Activated CD8-positive, alpha-beta memory T cell treated with anti-CD3 and anti-CD28 coated beads for 24 hours (primary cell): Measurements from ENCODE around the gene MCC.

Source experiments
- DNase-seq: peaks from one replicate; pipeline ENCODE4 v3.0.0-alpha.2; 2020

Gene MCC

DNA sequence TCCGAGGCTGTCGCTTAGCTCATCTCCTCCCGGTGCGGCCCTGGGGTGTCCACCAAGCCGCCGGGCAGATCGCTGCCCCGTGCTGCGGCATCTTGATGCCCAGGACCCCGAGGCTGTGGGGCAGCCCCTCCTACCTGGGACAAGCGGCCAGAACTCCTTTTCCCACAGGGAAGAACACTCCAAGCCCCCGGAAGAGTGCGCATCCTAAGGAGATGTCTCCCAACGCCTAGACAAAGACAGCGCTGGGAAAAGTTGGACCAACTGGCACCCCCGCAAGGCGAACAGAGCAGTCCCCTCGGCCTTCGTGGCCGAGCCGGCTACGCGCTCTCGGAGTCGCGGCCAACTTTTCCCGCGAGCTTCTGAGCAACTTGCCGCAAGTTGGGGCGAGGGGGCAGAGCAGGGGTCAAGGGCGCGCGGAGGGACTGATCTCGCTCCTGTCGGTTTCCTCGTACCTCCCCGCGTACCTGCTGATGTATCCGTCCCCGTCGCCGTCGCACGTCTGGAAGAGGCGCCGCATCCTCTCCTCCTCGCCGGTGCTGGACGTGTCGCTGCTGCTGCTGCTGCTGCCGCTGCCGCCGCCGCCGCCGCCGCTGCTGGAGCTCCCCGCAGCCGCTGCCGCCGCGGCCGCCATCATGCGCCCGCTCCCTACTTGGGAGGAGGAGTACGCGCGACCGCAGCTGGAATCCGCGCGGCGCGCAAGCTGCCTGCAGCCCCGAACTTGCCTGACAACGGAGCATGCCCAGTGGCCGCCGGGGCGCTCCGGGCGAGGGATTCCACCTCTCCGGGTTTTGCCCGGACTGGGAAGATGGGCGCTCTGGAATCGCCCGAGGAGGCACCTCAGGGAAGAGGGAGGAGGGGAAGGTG lies at the start of gene MCC:
TSS of gene MCC (minus strand) at position 673 of the 864 bp plus-strand sequence.
- DNase-seq, result peak; percentile 73

DNA sequence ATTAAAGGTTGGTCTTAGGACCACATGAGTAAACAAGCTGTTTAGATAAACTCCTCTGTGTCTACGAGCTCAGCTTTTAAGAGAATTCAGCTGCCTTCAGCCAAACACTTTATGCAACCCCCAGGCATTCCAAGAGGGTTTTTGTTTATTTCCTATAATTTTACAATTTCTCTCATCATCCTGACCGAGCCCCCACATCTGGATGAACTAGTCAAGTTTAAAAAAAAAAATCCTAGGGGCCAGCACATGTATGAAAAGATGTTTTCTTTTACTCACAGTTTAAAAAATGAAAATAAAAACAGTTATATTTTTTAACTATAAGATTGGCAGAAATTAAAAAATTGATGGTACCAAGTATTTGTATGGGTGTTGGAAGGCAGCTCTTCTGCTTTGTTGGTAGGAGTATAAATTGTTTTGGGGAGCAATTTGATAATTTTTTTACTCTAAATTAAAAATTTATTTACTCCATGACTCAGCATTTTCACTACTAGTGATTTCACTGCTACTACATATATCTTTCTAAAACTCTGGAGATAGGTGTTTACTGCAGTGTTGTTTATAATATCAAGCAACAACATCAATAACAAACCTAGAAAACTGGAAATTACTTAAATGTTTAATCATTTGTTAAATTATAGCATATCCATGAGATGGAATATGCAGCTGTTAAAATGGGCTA lies 43.4 kb upstream of the MCC start:
- no peak for DNase-seq

DNA sequence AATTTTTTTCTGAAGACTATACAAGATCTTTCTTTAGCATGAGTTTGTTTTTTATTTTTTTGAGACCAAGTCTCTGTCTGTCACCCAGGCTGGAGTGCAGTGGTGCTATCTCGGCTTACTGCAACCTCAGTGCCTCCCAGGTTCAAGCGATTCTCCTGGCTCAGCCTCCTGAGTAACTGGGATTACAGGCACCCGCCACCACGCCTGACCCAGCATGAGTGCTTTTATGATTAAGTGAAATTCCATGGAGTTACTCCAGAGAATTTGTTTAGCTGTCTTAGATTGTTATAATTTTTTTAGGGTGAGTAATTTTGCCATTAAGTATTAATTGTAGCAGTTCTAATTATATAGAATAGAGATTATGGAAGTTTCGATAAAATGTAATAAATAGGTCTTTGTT lies 39.5 kb upstream of the MCC start:
- no peak for DNase-seq

DNA sequence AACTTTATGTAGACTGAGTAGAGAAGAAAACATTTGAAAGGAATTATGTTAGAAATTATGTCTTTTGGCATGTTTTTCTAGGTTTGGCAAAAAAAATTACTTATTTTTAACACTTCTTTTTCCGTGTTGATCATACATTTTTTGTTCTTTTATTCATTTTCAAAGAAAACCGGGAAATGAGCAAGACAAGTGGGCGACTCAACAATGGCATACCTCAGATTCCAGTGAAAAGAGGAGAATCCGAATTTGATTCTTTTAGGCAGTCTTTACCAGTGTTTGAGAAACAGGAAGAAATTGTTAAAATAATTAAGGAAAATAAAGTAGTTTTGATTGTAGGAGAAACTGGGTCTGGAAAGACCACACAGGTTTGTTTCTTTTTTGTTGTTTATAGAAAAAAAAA lies 38.2 kb upstream of the MCC start:
- no peak for DNase-seq

GRCh38 chr5:113524927-113525326 lies 36.7 kb upstream of the MCC start:
- no peak for DNase-seq

DNA sequence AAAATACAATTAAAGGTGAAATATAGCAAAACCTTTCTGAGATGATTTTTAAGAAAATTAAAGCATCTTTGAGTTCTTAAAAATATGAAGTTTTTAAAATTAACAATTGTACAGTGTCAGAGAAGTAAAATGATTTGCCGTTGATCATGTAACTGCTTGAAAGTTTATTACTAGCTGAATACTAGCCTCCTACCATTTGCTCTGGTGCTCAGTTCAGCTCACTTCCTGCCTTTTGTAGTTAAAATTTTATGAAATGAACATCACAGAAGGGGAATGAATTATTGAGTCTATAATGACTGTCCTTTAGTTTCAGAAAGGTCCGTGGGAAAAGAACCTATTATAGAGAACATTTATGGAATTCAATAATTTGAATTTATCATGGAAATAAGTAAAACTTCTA lies 34.9 kb upstream of the MCC start:
- no peak for DNase-seq

DNA sequence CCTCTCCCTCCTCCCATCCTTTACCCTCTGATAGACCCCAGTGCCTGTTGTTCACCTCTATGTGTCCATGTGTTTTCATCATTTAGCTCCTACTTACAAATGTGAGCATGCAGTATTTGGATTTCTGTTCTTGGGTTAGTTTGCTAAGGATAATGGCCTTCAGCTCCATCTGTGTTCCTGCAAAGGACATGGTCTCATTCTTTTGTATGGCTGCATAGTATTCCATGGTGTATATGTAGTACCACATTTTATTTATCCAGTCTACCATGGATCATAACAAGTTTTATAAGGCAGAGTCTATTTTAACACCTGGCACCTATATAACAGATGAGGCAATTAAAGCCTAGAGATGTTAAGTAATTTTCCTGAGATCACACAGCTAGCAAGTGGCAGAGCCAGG lies 32.6 kb upstream of the MCC start:
- DNase-seq, result no peak

DNA sequence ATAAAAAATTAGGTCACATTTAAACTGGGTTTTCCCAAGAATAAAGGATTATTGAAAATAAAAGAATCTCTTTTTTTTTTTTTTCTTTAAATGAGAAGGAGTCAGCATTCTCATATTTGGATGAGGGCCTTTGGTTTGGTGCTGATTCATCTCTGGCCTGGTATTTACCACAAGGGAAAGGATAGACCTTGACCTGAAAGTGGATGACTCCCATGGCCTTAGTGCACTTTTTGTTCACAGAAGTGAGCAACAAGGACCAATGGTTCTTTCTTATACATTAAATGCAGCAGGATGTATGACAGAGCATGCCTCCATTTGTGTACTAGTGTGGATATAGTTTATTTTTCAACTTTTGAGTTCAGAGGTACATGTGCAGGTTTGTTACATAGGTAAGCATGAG lies 32.2 kb upstream of the MCC start:
- no peak for DNase-seq

GRCh38 chr5:113519412-113519811 lies 31.2 kb upstream of the MCC start:
- DNase-seq, result no peak

- DNase-seq, result no peak
Observed at GRCh38 chr5:113518884-113519283, 30.6 kb upstream of the MCC start.

GRCh38 chr5:113514289-113514635 lies 26.0 kb upstream of the MCC start:
- no peak for DNase-seq

- peak; percentile 94 for DNase-seq
Observed at GRCh38 chr5:113513384-113514288, 25.4 kb upstream of the MCC start, which contains the start of gene YTHDC2. Gene YTHDC2, plus strand, starts transcription at chr5:113513694. Its CDS starts 202 bp downstream, at chr5:113513896.

GRCh38 chr5:113512341-113512740 lies 24.1 kb upstream of the MCC start:
- no peak for DNase-seq

DNA sequence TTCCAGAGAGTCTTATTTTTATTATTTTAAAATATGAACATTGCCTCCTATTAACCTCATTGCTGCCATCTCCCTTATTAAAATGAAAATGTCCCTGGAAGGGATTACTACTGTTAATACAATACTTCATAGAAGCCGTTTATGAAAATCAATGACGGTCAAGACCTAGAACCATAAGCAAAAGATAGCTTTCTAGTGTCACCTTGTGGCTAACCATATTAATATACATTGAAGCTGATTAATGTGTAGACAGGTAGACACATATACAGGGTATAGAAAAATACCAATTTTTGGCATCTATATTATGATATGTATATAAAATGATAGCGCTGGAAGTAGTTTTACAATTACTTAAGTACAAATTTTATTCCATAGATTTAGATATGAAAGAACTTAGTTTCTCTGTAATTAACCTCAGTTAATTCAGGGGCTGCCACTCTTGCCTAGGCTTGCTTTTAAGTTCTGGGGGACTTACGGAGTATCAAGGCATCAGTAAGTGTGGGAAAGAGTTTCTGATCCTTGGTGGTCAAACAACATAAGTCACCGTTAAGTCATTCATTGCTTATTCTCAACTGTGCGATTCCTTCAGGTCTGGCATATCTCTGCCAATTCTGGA lies 22.7 kb upstream of the MCC start:
- no peak for DNase-seq

DNA sequence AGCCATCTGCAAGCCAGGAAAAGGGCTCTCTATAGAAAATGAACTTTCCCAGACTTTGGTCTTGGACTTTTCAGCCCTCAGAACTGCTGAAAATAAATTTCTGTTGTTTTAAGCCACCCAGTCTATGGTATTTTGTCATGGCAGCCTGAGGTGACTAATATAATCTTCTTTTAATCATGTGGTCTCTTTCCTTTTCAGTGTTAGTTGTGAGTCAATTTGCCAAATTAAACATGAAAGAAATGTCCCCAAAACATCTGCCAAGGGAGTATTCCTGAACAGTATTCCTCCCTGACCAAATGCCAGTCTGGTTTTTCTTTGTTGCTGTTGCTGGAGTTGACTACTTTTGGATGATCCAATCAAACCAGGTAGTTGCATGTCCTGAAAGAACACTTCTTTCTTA lies 20.5 kb upstream of the MCC start:
- no peak for DNase-seq

GRCh38 chr5:113507601-113508000 lies 19.3 kb upstream of the MCC start:
- no peak for DNase-seq

DNA sequence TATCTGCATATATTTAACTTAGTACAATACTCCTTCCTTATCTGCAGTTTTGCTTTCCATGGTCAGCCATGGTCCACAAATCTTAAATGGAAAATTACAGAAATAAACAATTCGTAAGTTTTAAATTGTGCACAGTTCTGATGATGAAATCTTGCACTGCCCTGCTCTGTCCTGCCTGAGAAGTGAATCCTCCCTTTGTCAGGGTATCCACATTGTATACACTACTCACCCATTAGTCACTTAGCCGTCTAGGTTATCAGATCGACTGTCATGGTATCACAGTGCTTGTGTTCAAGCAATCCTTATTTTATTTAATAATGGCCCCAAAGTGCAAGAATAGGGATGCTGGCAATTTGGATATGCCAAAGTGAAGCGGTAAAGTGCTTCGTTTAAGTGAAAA lies 16.9 kb upstream of the MCC start:
- no peak for DNase-seq

GRCh38 chr5:113503146-113503545 lies 14.9 kb upstream of the MCC start:
- no peak for DNase-seq

DNA sequence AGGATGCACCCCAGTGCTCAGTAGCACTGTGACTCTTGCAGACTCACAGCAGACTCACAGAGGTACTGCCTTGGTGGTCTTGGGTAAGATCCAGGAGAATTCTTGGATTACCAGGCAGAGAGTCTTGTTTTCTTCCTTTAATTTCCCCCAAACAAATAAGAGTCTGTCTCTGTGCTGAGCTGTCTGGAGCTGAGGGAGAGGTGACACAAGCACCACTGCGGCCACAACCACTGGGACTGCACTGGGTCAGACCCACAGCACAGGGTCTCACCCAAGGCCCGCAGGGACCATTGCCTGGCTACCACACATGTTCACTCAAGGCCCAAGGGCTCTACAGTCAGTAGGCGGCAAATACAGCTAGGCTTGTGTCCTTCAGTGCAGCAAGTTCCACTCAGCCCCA lies 13.8 kb upstream of the MCC start:
- no peak for DNase-seq

DNA sequence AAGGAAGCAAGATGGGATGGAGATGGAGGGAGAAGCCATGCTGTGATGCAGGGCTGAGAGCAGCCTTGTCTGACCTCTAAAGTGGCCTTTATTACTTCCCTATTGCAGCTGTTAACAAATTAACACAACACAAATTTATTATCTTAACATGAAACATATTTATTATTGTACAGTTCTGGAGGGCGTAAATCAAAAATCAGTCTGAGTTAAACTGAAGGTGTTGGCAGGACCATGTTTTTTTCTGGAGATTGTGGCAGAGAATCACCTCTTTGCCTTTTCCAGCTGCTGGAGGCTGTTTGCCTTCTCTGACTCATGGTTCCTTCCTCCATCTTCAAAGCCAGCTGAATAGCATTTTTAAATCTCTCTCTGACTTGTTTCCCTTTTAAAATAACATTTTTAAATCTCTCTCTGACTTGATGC lies 7.2 kb upstream of the MCC start:
- DNase-seq, result no peak

DNA sequence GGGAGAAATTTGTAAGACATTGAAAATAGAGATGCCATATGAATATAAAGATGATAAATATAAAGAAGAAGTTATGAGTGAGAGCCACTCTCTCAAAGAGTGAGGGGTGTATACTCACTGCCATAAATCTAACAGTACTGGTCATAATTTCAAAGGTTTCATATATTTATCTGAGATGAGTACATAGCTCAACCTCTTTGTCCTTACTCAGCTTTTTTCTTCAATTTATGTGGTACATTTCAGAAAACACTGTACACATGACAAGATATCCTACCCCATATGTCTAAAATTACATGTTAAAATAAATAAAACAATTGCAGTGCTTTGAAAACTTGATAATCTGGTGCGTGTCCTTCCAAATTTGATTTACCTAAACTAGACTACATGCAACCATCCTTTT lies 5.2 kb upstream of the MCC start:
- no peak for DNase-seq

- DNase-seq, result no peak
Observed at GRCh38 chr5:113491022-113491421, 2.8 kb upstream of the MCC start.

DNA sequence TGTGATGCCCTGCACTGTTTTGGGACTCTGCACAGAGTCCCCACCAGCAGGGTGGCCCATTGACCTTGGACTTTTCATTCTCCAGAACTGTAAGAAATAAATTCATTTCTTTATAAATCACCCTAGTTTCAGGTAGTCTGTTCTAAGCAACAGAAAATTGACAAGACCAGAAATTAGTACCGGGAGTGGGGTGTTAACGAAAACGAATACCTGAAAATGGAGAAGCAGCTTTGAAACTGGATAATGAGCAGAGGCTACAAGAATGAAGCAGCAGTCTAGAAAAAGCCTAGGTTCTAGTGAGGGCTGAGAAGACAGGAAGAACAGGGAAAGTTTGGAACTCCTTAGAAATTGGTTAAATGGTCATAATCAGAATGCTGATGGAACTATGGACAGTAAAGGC lies 2.1 kb upstream of the MCC start:
- no peak for DNase-seq
